Sciatic nerve (tissue), 2 donors: ENCODE results near the gene ZNF408. TPM values are rescaled to one million over a fixed set of nuclear protein-coding genes. Genes with fewer than 3 reads are reported as not detected.

ENCODE experiments used
- ATAC-seq: fragments of 200-7000 bp; cut with Tn5 transposase; one replicate; pipeline ENCODE4 v1.9.1; 2020; ENCODE audit warnings: mild to moderate bottlenecking, moderate library complexity
- DNase-seq: peaks from one replicate; pipeline ENCODE4 v3.0.0-alpha.2; 2020; ENCODE audit warnings: low spot score
- intact Hi-C: fragments of 100-400 bp; cut with DNase I; formaldehyde crosslinking; loops from one replicate; pipeline ENCODE4 v1.14.2; 2022
- total RNA-seq: library from RNA; stranded (reverse); fragmentation: NEBNext Ultra II Directional; extraction: Animal tissue kit (Norgen Biotek cat#: 25700); gene quantifications from one replicate; pipeline ENCODE4 v1.2.1, GENCODE V29; 2021
- donor health status: DM: no; HTN: no; CAD: no.
- donor health status: DM: no; HTN: no; CAD: no.

ZNF408 gene
- total RNA-seq, 1 donor from 2014 or later, result 6.5 TPM

DNA sequence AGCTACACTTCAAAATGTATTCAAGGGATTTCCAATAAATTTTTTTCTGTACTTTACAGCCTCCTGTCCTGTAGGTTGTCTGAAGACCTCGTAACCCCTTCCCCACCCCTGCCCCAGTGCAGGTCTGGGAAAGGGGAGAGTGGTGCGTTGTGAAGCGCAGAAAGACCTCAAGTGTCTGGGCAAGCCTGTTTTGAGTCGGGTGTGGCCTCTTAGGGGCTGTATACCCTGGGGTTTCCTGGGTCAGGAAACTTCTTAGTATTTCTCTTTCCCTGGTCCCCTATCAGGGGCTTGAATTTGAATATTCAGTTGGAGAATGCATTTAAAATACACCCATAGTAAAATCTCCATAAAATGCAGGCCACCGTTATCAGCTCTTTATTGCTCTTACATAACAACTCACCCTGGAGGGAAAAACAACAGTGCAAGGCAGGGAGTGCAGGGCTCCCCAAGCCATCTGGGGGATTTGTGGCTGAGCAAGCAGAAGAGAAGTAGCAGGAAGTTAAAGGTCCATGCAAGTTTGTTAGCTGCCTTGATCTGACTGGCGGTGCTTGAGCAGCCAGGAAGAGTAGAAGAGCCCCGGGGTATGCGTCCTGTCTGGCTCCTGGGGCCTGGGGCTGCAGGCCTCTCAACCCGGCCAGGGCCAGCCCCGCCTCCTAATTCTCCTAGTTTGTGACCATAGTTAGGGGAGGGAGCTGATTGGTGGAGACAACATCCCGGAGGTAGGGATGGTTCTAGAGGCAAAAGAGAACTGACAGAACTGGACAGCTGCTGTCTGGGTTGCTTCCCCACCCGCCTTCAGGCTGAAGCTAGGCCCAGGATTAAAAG is 26.2 kb upstream of the ZNF408 start:
- intact Hi-C loops, result no loop called here
- DNase-seq, result peak; percentile 55
- ATAC-seq, result peak; percentile 59

DNA sequence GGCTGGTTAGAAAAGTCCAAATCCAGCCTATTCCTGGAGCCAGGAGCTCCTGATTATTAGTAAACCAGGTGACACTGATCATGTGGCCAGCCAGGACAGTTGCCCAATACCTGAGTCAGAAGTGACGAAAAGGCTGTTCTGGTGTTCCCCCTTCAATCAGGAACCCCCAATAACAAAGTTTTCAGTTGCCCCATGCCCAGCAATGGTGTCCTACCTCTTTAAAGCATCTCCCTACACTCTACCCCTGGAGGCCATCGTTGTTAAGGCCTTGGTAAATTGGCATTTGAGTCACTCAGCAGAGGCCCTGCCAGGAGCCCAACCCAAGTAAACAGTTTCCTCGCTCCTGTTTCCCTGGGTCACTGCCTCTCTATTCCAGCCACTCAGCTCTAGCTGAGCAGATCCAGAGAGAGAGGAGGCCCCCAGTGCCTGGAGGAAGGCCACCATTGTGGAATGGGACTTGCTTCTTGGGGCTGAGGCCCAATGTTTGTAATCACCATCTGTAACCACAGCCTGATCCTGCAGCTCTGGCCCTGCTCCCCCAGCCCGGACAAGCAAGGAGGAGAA is 25.5 kb upstream of the ZNF408 start:
- intact Hi-C loops, result no loop called here
- ATAC-seq, result peak; percentile 72
- DNase-seq, result peak; percentile 65

DNA sequence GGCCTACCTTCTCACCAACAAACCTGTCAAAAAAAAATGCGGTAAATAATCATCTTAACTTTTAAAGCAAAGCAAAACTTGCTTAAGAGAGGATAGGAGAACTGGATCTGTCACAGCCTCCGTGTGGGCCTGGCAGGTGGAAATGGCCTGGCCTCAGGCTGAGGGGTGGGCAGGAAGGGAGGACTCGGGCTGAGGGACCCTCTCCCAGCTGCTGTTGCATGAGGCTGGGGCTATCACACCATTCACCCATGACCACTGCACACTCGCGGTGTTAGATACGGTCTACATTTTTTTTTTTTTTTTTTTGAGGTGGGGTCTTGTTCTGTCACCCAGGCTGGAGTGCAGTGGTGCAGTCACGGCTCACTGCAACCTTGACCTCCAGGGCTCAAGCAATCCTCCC is 24.9 kb upstream of the ZNF408 start:
- DNase-seq, result no peak
- ATAC-seq, result no peak
- intact Hi-C loops, result no loop called here

DNA sequence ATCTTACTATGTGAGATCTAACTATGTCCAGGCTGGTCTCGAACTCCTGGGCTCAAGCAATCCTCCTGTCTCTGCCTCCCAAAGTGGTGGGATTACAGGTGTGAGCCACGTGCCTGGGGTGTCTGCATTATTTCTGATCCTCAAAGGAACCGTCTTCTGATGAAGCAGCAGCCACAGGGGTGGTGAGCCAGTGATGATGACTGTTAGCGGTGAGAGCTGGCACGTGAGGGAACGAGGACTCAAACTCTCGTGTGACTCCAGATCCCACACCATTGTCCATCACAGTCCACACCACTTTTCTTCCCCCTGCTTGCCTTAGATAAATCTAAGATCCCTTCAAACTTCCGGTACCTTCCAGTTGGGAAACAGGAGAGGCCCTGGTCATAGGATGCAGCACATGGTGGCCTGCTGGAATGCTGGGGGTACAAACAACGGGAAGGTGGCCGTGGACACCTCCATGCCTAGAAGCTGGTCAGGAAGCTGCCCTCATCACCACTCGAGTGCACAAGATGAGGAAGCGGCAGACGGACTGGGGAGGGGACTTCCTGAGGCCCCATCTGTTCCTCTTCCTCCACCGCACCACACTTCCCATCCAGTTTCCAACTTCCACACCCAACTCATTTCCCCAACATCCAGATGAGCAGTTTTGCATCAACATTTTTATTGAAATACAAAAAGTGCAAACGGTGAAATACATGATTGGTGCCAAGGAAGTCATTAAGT is 24.2 kb upstream of the ZNF408 start:
- no peak for DNase-seq
- intact Hi-C loops, result no loop called here
- no peak for ATAC-seq

DNA sequence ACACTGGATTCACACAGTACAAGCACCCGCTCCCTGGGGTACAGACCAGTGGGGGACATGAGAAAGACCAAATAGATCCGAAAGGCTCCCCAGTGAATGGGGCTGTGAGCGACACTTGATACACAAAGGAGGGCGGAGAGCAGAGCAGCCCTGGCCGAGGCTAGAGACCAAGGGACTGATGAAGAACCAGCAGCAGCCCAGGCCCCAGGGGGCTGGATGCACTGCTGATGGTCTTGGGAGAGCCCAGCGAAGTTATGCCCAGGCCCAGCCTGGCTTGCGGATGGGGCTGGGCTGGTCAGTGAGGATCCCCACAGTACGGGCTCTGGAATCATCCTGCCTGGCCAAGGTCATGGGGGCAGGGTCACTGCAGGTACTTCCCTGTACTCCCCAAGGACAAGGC is 23.7 kb upstream of the ZNF408 start:
- no peak for ATAC-seq
- DNase-seq, result no peak
- intact Hi-C loops, result no loop called here

DNA sequence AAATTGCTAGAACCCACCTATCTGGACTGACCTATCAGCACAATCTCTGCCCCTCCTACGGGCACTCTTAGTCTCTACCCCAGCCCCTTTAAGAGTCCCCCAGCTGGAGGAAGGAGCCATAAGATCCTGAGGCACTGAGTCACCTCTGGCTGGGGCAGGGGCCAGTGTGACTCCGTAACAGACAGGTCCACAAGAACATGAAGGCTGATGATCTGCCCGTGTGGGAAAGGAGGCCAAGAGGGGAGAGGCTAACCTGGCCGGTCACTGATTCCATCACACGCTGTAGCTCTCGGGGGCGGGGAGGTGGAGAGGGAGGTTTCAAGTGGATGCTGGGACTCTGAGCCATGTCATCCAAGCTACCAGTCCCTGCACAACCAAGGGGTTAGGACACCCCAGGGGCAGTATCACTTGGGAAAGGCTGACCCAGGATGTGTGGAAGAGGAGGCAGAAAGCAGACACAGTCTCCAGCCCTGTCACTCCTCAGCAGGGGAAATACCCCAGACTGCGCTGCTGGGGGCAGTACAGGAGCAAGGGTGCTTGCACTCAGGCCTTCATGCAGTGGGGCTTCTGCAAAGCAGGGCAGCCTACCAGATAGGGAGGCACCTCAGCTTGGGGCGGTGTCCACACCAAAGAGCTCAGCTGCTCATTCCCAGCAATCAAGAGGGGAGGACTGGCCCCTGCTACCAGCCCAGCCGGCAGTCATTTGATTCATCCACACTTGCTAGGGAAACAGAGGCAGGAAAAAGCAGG is 22.7 kb upstream of the ZNF408 start:
- no peak for ATAC-seq
- intact Hi-C loops, result no loop called here
- no peak for DNase-seq

DNA sequence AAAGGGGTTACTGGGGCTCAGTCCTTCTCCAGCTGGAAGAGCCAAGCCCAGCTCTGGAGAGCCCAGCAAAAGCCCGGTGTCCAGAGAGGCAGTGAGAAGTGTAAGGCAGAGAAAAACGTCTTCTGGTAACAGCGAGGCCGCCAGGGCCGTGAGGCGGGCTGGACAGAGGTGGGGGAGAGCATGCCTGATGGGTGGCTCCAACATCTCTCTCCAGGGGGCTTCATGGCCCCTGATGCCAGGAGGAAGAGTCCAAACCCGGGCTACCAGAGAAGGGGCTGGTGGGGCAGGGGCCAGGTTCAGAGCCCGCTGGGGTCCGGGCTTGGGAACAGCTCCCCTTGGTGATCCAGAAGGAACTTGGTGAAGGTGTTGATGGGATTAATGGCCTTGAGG is 22.1 kb upstream of the ZNF408 start:
- no peak for DNase-seq
- no peak for ATAC-seq
- intact Hi-C loops, result no loop called here

DNA sequence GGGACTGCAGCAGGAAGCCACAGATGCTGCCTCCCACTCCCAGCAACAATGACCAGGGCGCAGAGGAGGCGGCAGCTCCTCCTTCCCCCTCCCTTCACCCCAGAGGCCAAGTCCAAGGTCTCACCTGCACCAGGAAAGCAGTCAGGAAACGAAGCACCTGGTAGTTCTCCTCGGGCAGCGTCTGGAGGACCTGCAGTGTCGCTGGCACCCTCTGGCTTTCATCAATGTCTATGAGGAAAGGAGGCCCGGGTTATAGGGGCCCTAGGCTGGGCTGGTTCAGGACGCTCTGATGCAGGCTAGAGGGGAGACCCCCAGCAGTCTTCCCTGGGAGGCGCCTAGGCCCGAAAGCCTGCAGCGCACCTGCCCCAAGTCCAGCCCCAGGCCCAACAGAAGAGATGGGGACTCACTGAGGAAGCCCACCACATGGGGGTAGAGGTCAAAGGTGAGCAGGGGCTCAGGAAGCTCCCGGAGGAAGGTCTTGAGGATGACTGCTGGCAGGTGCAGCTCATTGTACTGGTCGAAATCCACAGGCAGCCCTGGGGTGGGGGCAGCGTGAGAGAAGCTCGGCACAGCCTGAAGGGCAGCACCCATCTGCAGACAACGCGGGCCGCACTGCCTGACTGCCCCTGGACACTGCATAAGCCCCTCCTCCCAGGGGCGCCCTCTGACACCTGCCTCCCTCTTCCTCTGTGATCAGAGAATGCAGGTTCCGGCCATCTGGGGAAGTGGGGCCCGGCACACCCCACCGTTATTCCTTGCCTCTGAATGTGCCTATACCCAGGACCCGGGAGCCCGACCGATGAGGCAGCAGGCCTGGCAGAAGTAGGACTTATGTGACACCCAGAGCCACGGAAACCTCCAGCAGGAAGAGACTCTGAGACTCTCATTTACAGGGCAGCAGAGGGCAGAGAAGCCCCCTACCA is 21.3 kb upstream of the ZNF408 start:
- ATAC-seq (no peak), DNase-seq (no peak)
- intact Hi-C loops, result no loop called here

DNA sequence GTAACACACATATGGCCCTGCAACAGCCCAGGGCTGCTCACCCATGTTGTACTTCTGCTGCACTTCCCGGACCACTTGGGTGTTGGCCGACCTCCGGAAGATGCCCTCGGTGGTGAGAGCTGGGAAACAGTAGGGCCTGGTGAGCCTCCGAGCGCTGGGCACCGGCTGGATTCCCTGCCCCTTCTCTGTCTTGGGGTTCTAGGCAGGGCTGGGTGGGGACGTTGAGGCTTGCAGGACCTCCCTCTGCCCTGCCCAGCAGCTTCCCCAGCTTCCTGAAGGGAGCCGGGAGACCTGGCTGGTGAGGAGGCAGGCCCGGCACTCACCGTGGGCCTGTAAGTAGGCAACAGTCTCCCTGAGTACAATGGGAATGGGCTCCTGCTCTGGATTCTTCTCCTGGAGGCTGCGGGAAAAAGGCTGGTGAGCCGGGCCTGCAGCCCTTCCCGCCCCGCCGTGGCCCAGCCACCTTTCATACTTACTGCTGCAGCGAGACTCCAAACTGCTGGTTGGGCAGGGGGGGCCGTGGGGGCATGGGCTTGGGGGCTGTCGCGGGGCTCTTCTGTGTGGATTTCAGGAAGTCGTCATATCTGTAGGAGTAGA is 20.6 kb upstream of the ZNF408 start:
- no peak for DNase-seq
- no peak for ATAC-seq
- intact Hi-C loops, result no loop called here

DNA sequence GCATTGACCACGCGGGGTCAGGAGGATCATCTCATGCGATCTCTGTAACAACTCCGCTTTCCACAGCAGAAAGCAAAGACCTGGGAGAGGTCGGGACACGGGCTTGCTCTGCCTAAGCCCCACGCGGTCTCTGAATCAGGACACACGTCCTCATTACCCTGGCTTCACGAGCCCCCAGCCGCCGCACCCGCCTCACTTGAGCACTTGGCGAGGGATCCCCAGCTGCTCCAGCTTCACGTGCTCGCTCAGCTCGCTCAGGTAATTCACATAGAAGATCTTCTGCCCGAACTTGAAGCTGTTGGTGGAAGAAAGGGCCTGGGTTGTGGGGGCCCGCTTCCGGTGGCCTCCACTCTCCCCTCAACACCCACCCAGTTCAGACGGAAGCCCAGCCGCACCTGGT is 20.0 kb upstream of the ZNF408 start:
- intact Hi-C loops, result no loop called here
- ATAC-seq (no peak), DNase-seq (no peak)

DNA sequence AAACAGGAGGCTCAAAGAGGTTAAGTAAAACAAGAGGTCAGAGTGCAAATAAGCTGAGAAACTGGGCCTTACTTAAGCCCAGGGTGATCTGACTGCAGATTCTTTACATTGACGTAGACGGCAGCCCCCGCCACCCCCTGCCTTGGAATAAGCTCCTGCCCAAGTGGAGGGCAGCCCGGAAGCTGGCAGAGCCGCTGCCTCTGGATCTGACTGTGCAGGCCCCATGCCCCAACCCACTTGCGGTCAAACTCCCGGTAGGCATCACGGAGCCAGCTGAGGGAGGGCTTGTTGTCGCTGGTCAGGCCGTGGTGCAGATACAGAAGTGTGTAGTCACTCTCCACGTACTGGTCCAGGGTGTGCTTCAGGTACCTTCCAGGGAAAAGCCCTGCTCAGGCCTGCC is 19.0 kb upstream of the ZNF408 start:
- intact Hi-C loops, result no loop called here
- no peak for DNase-seq
- ATAC-seq, result no peak

DNA sequence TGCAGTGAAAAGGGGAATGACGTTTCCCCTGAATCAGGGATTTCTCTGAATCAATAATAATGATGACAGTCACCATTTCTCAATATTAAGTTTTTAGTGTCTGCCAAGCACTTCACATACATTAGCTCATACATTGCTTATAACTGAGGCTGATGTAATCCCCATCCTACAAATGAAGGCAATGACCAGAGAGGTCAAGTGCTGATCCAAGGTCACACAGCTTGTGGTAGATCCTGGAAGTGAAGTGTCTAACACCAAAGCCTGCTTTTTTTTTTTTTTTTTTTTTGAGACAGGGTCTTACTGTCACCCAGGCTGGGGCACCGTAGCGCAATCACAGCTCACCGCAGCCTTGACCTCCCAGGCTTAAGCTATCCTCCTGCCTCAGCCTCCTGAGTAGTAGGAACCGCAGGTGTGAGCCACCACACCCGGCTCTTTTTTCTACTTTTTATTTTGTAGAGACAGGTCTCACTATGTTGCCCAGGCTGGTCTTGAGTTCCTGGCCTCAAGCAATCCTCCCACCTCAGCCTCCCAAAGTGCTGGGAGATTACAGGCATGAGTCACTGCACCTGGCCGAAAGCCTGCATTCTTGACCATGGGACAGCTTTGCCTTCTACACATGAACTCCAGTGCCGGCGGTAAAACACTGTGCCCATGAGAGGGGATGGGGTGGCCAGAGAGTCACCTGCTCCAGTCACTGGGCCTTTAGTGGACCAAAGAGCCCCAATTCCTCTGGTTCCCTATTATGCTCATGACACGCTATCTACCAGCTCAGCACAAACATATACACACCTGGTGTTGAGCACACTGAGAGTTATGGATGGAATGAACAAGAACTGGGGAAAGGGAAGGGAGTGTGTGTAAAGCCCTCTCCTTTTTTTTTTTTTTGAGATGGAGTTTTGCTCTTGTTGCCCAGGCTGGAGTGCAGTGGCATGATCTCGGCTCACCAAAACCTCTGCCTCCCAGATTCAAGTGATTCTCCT is 17.8 kb upstream of the ZNF408 start:
- no peak for DNase-seq
- intact Hi-C loops, result no loop called here
- no peak for ATAC-seq

DNA sequence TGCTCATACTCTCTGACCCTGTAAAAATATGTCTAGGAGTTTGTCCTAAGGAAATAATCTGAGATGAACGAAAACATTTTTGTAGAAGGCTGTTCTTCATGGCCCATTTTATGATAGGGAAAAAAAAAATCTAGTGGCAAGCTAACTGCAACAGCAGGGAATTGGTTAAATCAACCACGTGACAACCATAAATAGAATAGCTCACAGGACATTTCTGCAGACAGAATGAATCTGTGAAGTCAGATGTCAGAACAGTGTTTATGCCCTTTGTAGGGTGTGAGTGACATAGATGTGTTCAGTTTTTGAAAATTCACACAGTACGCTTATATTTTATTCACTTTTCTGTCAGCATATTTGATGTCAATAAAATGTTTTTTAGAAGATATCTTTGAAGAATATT is 16.5 kb upstream of the ZNF408 start:
- peak; percentile 40 for ATAC-seq
- DNase-seq, result no peak
- intact Hi-C loops, result no loop called here

DNA sequence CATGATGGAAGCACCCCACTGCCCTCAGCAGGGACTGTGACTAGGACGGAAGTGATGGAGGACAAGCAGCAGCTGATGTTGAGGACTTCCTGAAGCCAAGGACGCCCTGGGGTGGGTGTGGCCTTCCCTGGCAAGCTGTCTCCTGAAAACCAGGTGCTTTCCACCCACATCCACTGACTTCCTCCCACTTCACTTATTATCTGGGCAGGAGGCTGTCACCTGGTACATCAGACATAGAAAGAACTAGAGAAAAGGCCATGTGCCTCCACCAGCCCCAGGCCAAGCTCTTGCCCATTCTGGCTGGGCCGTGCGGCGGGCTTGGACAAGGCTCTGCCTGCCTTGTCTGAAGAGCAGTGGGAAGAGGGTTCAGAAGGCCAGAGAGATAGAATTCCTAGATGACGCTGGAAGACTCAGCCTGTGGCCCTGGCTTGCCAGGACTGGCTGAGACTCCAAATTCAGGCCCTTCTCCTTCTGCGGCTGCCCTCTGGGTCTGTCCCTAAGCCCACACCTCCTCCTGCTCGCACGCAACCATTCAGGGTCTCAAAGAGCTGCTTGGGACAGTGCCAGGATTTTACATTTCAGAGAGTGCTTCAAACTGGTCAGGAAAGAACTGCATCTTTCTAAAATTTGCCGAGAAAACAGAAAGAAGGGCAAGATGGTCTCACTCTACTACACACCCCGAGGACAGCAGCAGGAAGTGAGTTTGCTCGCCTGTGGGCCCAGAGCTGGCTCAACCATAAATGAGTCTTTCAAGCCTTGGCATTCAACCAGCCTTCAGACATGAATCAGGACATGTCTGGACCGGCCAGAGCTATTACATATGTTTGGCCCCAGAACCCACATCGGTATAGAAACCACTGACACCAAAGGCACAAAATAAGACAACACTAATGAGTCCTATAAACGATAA is 13.7 kb upstream of the ZNF408 start:
- no peak for ATAC-seq
- no peak for DNase-seq

DNA sequence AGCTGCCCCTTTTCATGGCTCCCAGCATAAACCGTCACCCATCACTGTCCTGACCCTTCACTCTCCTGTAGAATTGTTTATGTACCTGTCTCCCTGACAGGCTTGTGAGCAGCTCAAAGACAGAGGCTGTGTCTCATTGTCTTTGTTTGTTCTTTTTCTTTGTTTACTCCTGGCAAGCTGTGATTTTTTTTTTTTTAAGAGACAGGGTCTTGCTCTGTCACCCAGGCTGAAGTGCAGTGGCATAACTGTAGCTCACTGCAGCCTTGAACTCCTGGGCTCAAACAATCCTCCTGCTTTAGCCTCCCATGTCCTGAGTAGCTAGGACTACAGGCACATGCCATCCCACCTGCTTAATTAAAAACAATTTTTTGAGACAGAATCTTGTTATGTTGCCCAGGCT is 10.1 kb upstream of the ZNF408 start:
- intact Hi-C loops, result no loop called here
- DNase-seq (no peak), ATAC-seq (no peak)

More for the DNA sequence above, 13.7 kb upstream of the ZNF408 start:
- intact Hi-C loops, result no loop called here

DNA sequence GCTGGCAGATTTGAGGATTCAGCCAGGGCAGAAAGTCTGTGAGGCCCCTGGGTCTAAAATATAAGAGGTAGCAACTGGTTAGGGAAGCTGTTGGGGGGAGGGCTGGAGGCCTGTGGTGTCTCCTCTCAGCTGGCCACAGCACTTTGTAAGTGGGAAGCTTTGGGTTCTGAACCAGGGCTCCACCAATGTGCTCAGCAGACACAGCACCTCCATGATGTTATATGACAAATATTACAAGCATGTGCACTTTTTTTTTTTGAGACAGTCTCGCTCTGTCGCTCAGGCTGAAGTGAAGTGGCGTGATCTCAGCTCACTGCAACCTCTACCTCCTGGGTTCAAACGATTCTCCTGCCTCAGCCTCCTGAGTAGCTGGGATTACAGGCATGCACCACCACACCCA is 8.4 kb upstream of the ZNF408 start:
- DNase-seq (no peak), ATAC-seq (no peak)
- intact Hi-C loops, result no loop called here
